ENCODE data around the gene NEK7.

DNA sequence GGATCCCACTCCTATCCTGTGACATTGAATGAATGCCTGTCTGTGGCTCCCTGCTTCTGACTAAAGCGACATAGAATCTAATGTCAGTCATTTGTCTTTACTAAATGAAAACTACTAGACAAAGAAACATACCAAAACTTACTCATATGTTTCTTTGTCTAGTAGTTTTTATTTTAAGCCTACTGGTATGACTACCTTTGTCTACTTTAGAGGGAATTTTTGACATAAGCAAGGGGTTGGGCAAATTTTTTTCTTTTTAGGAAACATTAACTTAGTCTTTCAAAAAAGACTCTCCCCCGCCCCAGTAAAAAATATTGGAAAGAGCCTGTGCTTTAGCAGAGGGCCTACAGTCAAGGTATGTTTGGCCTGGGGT lies 4.9 kb downstream of the NEK7 start:
- no peak for TF ChIP-seq EZH2 (IDR thresholded peaks at IDR 0.05; ENCODE audit: borderline replicate concordance, insufficient read depth, low read depth, low read length, poor library complexity, severe bottlenecking)
- TF ChIP-seq, protein P1, sequence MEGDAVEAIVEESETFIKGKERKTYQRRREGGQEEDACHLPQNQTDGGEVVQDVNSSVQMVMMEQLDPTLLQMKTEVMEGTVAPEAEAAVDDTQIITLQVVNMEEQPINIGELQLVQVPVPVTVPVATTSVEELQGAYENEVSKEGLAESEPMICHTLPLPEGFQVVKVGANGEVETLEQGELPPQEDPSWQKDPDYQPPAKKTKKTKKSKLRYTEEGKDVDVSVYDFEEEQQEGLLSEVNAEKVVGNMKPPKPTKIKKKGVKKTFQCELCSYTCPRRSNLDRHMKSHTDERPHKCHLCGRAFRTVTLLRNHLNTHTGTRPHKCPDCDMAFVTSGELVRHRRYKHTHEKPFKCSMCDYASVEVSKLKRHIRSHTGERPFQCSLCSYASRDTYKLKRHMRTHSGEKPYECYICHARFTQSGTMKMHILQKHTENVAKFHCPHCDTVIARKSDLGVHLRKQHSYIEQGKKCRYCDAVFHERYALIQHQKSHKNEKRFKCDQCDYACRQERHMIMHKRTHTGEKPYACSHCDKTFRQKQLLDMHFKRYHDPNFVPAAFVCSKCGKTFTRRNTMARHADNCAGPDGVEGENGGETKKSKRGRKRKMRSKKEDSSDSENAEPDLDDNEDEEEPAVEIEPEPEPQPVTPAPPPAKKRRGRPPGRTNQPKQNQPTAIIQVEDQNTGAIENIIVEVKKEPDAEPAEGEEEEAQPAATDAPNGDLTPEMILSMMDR (IDR thresholded peaks at IDR 0.05) = no peak

Measured in B cell (primary cell).